Measurements from ENCODE around the gene PDS5B.

The PDS5B gene

GRCh38 chr13:32600890-32601289, 14.6 kb downstream of the PDS5B start:
- DNase-seq (ENCODE audit: low spot score) = no peak
- no peak for TF ChIP-seq CTCF (IDR thresholded peaks at IDR 0.05; ENCODE audit: borderline replicate concordance, control extremely low read depth, extremely low read depth, insufficient read depth, missing control alignments)
- in situ Hi-C loops (cut with MboI; ENCODE audit: low sequenced_read_pairs, unreplicated experiment) = no loop called here

GRCh38 chr13:32609428-32609827, 23.2 kb downstream of the PDS5B start:
- in situ Hi-C loops (cut with MboI; ENCODE audit: low sequenced_read_pairs, unreplicated experiment) = no loop called here
- TF ChIP-seq CTCF (IDR thresholded peaks at IDR 0.05; ENCODE audit: borderline replicate concordance, control extremely low read depth, extremely low read depth, insufficient read depth, missing control alignments) = no peak
- no peak for DNase-seq (ENCODE audit: low spot score)

GRCh38 chr13:32610538-32610937, 24.3 kb downstream of the PDS5B start:
- no peak for DNase-seq (ENCODE audit: low spot score)
- in situ Hi-C loops (cut with MboI; ENCODE audit: low sequenced_read_pairs, unreplicated experiment) = no loop called here
- TF ChIP-seq CTCF (IDR thresholded peaks at IDR 0.05; ENCODE audit: borderline replicate concordance, control extremely low read depth, extremely low read depth, insufficient read depth, missing control alignments) = no peak

- in situ Hi-C loops (cut with MboI; ENCODE audit: low sequenced_read_pairs, unreplicated experiment) = no loop called here
- TF ChIP-seq CTCF (IDR thresholded peaks at IDR 0.05; ENCODE audit: borderline replicate concordance, control extremely low read depth, extremely low read depth, insufficient read depth, missing control alignments) = no peak
- DNase-seq (ENCODE audit: low spot score) = no peak
Observed at GRCh38 chr13:32610977-32611376, 24.7 kb downstream of the PDS5B start.

GRCh38 chr13:32616883-32617511, 30.7 kb downstream of the PDS5B start:
- DNase-seq (ENCODE audit: low spot score) = no peak
- in situ Hi-C loops (cut with MboI; ENCODE audit: low sequenced_read_pairs, unreplicated experiment) = no loop called here
- no peak for TF ChIP-seq CTCF (IDR thresholded peaks at IDR 0.05; ENCODE audit: borderline replicate concordance, control extremely low read depth, extremely low read depth, insufficient read depth, missing control alignments)

GRCh38 chr13:32622827-32623226, 36.6 kb downstream of the PDS5B start:
- no peak for TF ChIP-seq CTCF (IDR thresholded peaks at IDR 0.05; ENCODE audit: borderline replicate concordance, control extremely low read depth, extremely low read depth, insufficient read depth, missing control alignments)
- no peak for DNase-seq (ENCODE audit: low spot score)
- in situ Hi-C loops (cut with MboI; ENCODE audit: low sequenced_read_pairs, unreplicated experiment) = no loop called here
